GM19468 (cell line): ENCODE data around the gene RHBG.

ENCODE experiments used
- ATAC-seq: cut with Tn5 transposase; IDR thresholded peaks from one replicate; pipeline ENCODE4 v1.9.1; 2021; ENCODE audit warnings: mild to moderate bottlenecking, moderate library complexity, moderate number of reproducible peaks; ENCODE audit not compliant: unreplicated experiment; ENCODE audit errors: extremely low read depth

The RHBG gene

DNA sequence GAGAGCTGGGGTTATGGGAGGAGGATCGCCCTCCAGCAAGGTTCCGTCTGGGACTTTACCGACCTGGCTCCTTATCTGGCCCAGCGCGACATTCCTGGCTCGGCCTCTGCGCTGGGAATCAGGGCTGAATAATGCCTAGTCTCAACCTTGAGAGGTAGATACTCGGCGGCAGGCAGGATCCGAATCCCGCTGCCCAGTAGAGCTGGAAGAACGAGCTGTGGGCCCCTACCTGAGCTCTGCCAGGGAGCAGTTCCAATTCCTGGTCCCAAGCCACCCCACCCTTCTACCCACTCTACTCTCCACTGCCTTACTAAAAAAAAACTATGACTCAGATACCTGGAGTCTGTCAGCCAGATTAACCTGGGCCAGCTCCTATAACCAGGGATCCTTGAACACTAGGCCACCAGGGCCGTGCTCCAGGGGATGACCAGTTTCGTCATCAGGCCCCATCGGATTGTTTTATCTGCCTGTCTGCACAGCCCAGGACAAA lies 53.6 kb downstream of the RHBG start:
- no peak for ATAC-seq

DNA sequence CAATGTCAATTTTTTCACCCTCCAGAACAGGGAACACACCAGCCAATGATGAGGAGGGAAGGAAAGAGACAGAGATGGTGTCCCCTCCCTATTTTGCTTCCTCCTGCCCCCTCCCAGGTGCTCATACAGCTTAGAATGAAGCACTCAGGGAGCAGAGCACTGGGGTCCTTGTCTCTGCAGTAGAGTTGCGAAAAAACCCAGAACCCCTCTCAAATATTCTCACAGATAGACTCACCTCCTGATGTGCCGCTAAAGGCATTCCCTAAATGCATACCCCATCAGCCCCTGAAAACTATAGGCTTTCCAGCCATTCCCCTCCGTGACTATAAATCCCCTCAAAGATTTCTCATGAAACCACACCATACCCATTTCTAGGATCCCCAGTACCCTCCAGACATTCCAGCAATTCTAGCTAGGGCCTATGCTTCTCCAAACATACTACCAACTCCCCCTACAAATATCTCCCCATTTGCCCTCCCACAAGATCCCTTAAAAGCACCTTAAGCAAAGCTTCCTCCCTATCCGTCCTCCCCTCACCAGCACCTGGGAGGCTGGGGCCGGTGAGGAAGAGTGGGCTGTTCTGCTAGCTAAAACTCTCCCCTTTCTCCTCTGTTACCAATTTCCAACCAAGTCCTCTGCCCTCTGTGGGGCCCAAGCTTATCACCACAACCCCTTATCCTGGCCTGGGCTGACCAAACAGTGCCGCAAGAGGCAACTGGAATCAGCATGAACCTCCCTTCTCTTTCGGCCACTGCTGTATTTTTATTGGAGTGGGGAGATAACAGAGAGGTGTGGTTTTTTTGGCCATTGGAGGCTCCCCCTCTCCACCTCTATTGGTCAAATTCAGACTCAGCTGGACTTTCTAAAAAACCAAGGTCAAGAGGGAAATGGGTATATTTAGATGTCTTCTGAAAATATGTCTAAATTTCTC lies 54.7 kb downstream of the RHBG start:
- ATAC-seq, result no peak

DNA sequence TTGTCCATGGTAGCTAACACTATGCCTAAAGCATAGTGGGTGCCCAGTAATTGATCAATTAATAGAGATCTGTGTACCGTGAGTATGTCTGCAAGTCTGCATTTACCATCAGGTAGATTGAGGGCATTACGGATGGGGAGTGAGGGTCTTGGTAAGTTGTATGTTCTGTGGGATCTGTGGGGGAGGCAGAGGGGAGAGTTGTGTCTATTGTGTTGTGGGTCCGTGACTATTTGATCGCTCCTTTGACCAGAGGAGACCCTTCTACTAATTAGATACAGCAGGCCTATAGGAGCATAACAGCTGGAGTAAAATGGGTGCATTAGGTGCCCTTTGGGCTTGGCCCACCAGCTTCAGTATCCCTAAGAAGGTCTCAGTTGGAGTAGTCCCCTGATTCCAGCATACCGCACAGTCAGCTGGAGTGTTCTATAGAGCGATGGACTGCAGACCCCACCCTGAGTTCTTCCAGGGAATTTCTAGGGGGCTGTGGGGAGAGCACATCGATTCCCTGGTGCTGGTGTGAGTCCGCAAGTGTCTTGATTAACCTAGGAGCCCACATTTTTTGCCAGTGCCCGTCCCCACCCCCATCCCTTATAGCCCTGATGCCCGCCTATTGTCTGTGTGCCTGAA lies 55.9 kb downstream of the RHBG start:
- no peak for ATAC-seq

DNA sequence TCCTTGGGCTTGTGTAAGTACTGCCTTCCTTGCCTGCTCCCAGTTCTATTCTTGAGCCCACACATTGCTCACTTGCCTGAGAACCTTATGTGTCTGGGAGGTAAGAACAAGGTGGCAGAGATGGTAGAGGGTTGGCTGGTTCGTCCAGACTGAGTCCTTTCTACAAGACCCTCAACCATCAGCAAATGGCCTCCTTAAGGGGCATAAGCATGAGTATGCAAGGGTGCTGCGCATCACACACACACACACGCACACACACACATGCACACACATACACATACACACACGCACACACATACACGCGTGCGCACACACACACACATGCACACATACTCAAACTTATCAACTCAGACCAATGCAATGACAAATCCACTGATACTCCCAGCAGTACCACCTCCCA lies 56.9 kb downstream of the RHBG start:
- no peak for ATAC-seq

DNA sequence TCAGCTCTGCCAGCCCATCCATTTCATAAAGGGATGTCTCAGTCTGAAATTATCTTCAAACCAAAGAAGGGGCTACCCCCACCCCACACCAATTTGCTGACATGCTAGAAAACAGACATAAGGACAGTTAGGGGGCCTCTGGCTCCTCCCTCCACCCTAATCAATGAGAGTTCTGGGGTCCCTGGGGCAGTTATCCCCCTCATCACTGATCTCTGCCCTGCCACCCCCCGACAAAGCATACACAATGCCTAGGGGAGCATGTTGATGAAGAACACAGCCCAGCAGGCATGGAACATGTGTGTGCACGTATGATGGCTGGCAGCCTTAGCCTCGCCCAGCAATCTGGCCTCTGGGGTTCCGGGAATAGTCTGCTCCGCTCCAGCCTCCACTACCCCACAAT lies 58.9 kb downstream of the RHBG start:
- ATAC-seq, result no peak

DNA sequence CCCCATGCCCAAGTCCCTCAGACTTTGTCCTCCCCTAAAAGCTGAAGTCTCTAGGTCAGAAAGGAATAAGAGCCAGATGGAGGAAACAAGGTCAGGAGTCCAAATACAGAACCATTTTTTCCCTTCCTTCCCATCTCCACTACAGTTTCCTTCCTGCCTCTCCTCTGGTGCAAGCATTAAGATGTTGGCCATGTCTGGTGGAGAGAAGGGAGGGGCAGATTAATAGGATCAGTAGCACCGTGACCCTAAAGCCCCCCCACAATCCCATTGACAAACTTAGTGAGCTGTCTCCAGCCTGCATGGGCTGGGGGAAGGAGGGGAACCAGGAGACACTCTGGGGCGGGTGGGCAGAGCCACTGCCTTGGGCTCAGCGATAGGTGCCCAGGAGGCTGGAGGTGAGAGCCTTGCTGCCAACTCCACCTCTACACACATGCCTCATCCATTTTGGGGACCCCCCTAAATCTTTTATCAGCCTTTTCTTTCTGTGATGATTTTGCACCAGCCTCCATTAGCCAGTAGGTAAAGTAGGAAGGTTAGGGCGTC lies 59.8 kb downstream of the RHBG start:
- ATAC-seq, result no peak

DNA sequence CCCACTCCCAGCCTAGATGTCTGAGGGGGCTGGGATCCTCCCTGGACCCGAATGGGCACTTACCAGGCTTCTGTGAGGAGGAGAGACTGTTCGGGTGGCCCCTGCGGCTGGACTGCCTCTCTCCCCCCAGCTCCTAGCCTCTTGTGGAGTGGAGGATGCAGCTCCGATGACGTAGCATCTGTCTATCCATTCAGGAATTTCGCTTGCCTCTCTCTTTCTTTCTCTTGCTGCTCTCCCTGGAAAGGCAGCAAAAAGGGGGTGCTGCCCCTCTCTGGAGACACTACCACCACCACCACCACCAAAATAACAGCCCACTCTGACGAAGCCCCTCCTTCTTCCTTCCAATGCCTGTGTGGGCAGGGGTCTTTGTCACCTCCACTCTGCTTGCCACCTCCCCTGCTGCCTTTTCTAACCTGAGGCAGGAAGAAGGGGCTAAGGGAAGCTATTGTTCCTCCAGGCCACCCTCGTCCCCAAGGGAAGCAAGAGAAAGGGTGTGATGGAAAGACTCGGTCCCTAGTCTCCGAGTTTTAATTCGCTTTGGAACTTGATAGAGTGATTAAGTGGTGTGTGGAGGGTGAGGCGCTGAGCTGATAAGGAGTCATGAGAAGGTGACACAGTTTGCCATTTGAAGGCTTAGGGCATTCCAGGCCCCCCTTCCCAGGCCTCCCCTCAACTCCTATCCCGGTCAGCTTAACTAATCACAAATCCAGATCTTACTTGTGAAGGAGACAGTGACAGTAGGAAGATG lies 60.5 kb downstream of the RHBG start:
- ATAC-seq, result no peak

DNA sequence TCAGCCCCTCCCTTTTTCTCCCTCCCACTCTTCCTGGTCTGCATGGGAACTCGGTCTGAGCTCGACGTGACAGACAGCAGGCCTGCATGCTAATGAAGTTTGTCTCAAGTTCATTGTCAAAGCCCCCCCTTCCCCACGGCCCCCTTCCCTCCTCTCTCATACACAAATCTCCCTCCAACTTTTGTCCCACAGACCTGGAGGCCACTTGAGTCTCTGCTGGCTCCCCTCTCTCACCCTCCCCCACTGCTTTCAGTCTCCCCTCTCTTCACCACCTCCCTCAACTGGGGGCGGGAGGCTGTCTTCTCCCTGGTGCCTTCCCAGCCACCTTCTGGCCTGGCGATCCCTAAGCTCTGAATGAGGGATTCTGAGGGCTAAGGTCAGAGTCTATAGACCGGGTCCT lies 61.3 kb downstream of the RHBG start:
- ATAC-seq, result no peak

DNA sequence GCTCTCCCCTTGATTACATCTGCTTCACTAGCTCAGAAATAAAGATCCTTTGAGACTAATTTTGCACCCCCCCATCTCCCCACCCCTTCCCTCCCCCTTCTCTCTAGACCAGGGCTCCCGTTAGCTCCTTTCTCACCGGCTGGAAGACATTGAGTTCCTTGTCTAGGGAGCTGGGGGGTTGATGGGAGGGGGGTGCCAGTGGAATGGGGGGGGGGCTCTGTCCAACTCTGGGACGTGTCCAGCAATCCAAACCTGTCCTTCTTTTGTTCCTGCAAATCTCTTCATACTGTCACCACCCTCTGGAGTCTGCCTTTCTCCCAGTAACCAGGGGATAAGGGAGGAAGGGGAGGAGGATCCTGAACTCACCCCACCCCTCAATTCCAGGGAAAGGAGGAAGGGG lies 61.9 kb downstream of the RHBG start:
- ATAC-seq, result no peak

DNA sequence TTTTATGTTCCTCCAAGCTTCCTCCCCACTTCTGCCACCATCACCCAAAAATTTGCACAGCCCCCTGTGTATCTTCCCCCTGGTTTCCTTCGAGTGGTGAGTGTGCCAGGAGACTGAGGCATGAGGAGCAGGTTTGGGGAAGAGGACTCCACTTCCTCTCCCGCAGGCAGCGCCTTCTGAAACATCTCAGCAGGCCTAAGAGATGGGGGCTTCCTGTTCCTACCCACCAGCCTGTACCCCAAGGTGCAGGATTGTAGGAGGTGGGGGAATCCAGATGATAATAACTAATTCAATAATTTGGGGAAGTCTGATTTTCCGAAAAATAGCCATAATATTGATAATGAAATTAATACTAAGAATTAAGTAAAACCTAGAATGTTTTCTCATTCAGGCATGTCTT lies 62.4 kb downstream of the RHBG start:
- ATAC-seq, result no peak

DNA sequence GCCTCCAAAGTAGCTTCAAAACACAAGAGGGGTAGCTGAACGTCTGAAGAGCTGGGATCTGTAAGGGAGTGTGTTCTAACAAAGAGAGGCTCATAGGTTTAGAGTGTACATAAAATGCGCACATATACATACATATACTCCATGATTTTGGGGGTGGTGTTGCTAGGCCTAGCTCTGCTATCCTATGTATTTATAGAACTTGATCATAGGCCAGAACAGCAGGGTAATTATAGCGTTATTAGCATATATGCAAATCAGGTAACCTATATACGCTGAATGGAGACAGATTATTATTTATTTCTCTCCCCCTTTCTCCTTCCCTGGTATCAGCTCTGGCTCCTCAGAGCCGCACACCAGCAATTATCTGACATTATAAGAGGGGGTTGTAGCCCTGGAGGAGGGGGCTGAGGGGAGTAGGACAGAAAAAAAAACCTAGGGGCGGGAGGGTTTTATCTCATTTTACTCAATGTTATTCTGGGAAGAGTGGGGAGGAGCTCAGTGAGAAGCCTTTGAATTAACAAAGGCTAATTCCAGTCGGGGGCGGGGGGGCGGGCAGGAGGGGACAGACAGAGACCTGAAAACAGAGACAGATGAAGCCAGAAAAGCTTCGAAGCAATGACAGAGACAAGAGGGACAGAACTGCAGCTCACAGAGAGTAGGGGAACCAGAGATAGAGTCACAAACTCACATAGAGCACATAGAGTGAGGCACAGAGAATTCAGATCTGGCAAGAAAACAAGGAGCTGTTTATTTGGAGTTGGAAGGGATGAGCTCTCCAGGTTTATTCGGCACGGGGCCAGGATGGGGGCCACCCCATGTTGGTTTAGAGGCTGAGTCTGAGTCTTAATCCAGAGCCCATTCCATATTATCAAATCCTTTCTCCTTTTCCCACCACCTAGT lies 63.0 kb downstream of the RHBG start:
- ATAC-seq, result no peak

DNA sequence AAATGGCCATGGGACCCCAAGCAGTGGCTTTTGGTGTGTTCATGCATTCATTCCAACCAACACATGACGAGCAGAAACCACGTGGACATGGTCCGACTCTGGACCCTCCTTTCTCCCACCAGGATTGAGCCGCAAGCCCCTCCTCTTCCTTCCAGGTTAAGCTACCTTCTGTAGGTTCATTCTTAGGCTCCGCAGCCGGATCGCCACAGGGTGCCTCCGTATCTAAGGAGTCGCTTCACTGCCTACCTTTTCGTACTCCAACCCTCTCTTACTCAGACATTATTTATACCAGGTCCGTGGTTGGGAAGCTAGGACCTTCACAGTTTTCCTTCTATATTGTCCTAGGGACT lies 63.6 kb downstream of the RHBG start:
- ATAC-seq, result no peak

DNA sequence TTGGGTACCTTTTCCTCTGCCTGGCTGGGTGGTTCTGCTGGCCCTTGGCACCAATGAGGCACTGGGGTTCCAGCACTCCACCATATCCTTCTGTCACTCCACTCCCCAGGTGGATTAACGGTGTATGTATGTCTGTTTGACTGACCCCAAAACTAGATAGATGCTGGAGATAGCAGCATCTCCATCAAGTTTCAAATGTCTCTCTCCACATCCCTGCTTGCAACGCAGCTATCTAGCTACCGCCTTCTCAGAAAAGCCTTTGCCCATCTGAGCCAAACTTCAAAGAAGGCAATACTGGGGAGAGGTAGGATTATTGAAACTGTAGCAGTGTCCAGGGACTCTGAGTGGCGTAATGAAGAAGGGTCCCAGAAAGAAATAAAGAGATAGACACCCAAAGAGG lies 64.0 kb downstream of the RHBG start:
- ATAC-seq, result no peak

DNA sequence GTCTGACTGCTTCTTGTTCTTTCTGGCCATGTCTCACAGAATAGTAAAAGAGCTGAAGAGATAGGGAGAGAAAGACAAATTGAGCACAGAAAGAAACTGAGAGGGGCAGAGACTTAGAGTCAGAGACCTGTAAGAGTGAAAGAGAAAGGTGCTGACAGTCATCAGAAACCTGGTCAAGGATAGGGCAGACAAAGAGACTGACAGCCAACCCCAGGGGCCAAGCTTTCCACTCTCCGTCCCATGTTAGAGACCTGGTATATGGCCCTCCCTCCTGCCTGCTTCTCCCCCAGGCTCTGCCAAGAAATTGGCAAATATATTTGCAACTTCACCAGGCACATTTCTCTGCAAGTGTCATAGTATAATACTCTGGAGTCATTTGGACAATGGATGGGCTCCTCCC lies 64.6 kb downstream of the RHBG start:
- ATAC-seq, result no peak
